Ovary (tissue), 3 donors: Measurements from ENCODE around the gene MCTP2.

Source experiments
- CTCF ChIP-seq, 3 donors: fragments of 450-650 bp in 2 of 3; fragments of 200-600 bp in 1 of 3; IDR thresholded peaks; one replicate each; pipeline versions ENCODE4 v1.5.1 to v1.8.0; 2016 to 2022; ENCODE audit warnings: antibody characterized with exemption in 3 of 3, mild to moderate bottlenecking in 1 of 3
- EP300 ChIP-seq: sonication (generic); formaldehyde crosslinking; IDR thresholded peaks from one replicate; pipeline ENCODE4 v1.6.1; 2017; ENCODE audit warnings: antibody characterized with exemption
- POLR2A ChIP-seq: fragments of 450-650 bp; IDR thresholded peaks from one replicate; pipeline ENCODE4 v1.6.1; 2017; ENCODE audit warnings: antibody characterized with exemption, mild to moderate bottlenecking, moderate library complexity
- donor health status: DM: no; HTN: no; CAD: no.

- TF ChIP-seq CTCF (IDR thresholded peaks at IDR 0.05) (no peak), POLR2A (no peak), EP300 (no peak)
Observed at GRCh38 chr15:94398001-94398400, 166.6 kb downstream of the MCTP2 start.
